ENCODE results near the gene OOSP1.

Gene OOSP1

DNA sequence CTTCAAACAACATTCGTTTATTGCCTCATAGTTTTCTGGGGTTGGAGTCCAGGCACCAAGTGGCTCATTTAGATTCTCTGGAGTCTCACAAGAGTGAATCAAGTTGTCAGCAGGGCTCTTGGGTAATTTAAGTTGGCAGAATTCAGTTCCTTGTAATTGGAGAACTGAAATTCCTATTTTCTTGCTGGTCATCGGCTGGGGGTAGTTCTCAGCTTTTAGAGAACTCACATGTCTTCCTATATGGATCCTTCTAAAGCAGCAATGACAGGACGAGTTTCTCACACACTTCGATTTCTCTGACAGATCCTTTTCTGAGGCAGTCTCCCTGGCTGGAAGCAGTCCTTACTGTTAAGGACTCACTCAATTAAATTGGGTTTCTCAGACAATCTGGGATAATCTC is 61.5 kb downstream of the OOSP1 start:
- no peak for DNase-seq (ENCODE audit: low spot score)
- TF ChIP-seq, protein P1, sequence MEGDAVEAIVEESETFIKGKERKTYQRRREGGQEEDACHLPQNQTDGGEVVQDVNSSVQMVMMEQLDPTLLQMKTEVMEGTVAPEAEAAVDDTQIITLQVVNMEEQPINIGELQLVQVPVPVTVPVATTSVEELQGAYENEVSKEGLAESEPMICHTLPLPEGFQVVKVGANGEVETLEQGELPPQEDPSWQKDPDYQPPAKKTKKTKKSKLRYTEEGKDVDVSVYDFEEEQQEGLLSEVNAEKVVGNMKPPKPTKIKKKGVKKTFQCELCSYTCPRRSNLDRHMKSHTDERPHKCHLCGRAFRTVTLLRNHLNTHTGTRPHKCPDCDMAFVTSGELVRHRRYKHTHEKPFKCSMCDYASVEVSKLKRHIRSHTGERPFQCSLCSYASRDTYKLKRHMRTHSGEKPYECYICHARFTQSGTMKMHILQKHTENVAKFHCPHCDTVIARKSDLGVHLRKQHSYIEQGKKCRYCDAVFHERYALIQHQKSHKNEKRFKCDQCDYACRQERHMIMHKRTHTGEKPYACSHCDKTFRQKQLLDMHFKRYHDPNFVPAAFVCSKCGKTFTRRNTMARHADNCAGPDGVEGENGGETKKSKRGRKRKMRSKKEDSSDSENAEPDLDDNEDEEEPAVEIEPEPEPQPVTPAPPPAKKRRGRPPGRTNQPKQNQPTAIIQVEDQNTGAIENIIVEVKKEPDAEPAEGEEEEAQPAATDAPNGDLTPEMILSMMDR (IDR thresholded peaks at IDR 0.05; ENCODE audit: extremely low read depth, missing control alignments) = no peak

DNA sequence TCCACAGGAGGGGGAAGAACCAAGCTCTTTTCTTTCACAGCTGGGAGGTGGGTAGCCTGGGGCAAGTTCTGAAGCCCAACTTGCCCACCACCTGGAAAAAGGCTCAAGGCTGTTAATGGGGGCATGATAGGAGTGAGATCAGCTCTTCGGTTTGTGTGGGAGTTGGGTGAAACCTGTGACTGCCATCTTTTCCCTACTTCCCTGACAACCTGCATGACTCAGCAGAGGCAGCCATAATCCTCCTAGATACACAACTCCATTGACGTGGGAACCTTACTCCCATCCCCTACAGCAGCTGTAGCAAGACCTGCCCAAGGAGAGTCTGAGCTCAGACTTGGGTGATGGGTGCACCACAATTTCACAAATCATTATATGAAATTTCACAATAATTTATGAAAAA is 65.5 kb downstream of the OOSP1 start:
- no peak for DNase-seq (ENCODE audit: low spot score)
- TF ChIP-seq, protein P1 (IDR thresholded peaks at IDR 0.05; ENCODE audit: extremely low read depth, missing control alignments) = no peak

DNA sequence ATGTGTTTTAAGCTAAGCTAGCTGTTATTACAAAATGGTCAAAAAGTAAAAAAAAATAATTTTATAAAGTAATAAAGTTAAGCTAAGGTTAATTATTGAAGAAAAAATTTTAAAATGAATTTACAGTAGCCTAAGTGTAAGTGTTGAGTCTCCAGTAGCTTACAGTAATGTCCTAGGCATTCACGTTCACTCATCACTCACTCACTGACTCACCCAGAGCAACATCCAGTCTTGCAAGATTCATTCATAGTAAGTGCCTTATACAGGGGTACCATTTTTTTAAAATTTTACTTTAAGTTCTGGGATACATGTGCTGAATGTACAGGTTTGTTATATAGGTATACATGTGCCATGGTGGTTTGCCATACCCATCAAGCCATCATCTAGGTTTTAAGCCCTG is 67.1 kb downstream of the OOSP1 start:
- DNase-seq (ENCODE audit: low spot score) = no peak
- TF ChIP-seq, protein P1 (IDR thresholded peaks at IDR 0.05; ENCODE audit: extremely low read depth, missing control alignments) = no peak
